ENCODE measurements around the gene OBSCN.

DNA sequence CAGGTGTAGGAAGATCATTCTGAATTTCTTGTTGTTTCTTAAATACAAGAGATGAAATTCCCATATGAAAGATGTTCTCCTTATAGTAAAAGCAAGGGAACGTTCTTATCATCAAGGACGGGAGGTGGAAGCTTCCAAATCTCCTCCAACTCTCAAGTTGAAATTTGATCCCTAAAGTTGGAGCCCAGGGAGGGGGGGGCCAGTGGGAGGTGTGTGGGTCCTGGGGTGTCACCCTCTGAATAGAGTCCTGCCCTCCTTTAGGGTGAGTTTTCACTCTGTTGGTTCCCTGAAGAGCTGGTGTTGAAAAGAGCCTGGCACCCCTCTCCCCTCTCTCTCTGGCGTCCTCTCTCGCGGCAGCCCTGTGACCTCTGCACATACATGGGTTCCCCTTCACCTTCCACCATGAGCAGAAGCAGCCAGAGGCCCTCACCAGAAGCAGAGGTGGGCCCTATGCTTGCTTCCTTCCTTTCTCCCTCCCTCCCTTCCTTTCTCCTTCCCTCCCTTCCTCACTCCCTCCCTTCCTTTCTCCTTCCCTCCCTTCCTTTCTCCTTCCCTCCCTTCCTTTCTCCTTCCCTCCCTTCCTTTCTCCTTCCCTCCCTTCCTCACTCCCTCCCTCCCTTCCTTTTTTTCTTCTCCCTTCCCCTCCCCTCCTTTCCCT lies 218.8 kb downstream of the OBSCN start:
- TF ChIP-seq, protein P1, sequence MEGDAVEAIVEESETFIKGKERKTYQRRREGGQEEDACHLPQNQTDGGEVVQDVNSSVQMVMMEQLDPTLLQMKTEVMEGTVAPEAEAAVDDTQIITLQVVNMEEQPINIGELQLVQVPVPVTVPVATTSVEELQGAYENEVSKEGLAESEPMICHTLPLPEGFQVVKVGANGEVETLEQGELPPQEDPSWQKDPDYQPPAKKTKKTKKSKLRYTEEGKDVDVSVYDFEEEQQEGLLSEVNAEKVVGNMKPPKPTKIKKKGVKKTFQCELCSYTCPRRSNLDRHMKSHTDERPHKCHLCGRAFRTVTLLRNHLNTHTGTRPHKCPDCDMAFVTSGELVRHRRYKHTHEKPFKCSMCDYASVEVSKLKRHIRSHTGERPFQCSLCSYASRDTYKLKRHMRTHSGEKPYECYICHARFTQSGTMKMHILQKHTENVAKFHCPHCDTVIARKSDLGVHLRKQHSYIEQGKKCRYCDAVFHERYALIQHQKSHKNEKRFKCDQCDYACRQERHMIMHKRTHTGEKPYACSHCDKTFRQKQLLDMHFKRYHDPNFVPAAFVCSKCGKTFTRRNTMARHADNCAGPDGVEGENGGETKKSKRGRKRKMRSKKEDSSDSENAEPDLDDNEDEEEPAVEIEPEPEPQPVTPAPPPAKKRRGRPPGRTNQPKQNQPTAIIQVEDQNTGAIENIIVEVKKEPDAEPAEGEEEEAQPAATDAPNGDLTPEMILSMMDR (IDR thresholded peaks at IDR 0.05; ENCODE audit: insufficient read depth, low read depth, low read length), result no peak
- TF ChIP-seq EZH2 (IDR thresholded peaks at IDR 0.05; ENCODE audit: insufficient read depth, low read length), result no peak
